A673 (cell line): ENCODE data around the gene PDCD4.

Experiments
- CTCF ChIP-seq: fragments of 300-800, 200-600 bp; sonication (generic); conservative IDR thresholded peaks from 2 replicates; pipeline ENCODE4 v1.5.1; 2017; ENCODE audit warnings: low read depth, mild to moderate bottlenecking, antibody characterized with exemption, low read length, moderate library complexity, mixed read lengths
- EZH2 ChIP-seq: fragments of 200-600 bp; sonication (generic); IDR thresholded peaks from 2 replicates; pipeline ENCODE4 v1.6.1; 2017; ENCODE audit warnings: borderline replicate concordance, low read depth, mild to moderate bottlenecking, mixed read lengths, antibody characterized with exemption, low read length; ENCODE audit not compliant: poor library complexity, severe bottlenecking

DNA sequence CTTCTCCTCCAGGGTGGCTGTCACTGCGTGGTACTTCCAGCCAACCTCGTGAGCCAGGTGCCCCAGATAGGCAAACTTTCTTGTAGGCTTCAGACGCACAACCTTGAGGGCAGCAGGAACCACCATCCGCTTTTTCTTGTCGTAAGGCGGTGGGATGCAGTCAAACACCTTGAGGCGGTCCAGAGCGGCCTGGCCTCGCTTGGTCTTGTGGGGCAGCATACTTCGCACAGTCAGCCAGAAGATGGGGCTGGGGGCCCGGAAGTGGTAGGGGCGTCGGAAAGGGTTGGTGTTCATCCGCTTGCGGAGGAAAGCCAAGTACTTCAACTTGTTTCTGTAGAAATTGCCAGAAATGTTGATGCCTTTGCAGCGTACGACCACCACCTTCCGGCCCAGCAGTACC is 65.0 kb downstream of the PDCD4 start:
- TF ChIP-seq CTCF: no peak
- no peak for TF ChIP-seq EZH2
